CD4-positive, CD25-positive, alpha-beta regulatory T cell (primary cell): ENCODE results near the gene EXOC6B. TPM values are rescaled to one million over a fixed set of nuclear protein-coding genes. Genes with fewer than 3 reads are reported as not detected.

Experiments used
- ATAC-seq, 2 donors: fragments of 150-1000 bp; cut with Tn5 transposase; one replicate each; pipeline ENCODE4 v1.10.0; 2021; ENCODE audit warnings: low read depth in 2 of 2, moderate number of reproducible peaks in 2 of 2, moderate library complexity in 1 of 2
- DNase-seq, 3 donors: peaks; one replicate each; pipeline versions ENCODE4 v3.0.0 to v3.0.0-alpha.2; 2012 to 2022; ENCODE audit warnings: mixed read lengths in 1 of 3
- H3K27ac ChIP-seq: one replicate; pipeline ENCODE4 v1.7.0; 2013; ENCODE audit warnings: mild to moderate bottlenecking, low read length; ENCODE audit not compliant: insufficient read depth, poor library complexity, severe bottlenecking
- H3K27me3 ChIP-seq: one replicate; pipeline ENCODE4 v1.7.0; 2013; ENCODE audit warnings: low read length; ENCODE audit not compliant: control insufficient read depth, insufficient read depth
- H3K36me3 ChIP-seq: one replicate; pipeline ENCODE4 v1.7.0; 2013; ENCODE audit warnings: mild to moderate bottlenecking, low read length, moderate library complexity; ENCODE audit not compliant: control insufficient read depth, insufficient read depth
- H3K4me1 ChIP-seq: 2 replicates; pipeline ENCODE4 v1.7.0; 2013; ENCODE audit warnings: mild to moderate bottlenecking, low read length; ENCODE audit not compliant: insufficient read depth, control insufficient read depth, poor library complexity, severe bottlenecking
- H3K4me3 ChIP-seq: one replicate; pipeline ENCODE4 v1.7.0; 2013; ENCODE audit warnings: low read depth, mild to moderate bottlenecking, low read length, moderate library complexity
- H3K9me3 ChIP-seq, 2 experiments: 1 replicate in 1 of 2; 2 replicates in 1 of 2; pipeline ENCODE4 v1.7.0; 2013; ENCODE audit warnings: low read length in 2 of 2, mild to moderate bottlenecking in 1 of 2, moderate library complexity in 1 of 2; ENCODE audit not compliant: control insufficient read depth in 2 of 2
- H3K27ac Mint-ChIP-seq, 3 donors: one replicate each; pipeline ENCODE4 v1.8.0; 2020 to 2022; ENCODE audit warnings: mild to moderate bottlenecking in 3 of 3, mixed read lengths in 3 of 3, moderate library complexity in 2 of 3
- H3K27me3 Mint-ChIP-seq: one replicate; pipeline ENCODE4 v1.8.0; 2022; ENCODE audit warnings: mild to moderate bottlenecking, mixed read lengths
- H3K36me3 Mint-ChIP-seq: one replicate; pipeline ENCODE4 v1.8.0; 2020; ENCODE audit warnings: mixed read lengths
- H3K4me1 Mint-ChIP-seq, 4 donors: one replicate each; pipeline ENCODE4 v1.8.0; 2020 to 2022; ENCODE audit warnings: mixed read lengths in 4 of 4, mild to moderate bottlenecking in 1 of 4
- H3K4me3 Mint-ChIP-seq, 4 donors: one replicate each; pipeline ENCODE4 v1.8.0; 2020 to 2022; ENCODE audit warnings: mild to moderate bottlenecking in 4 of 4, mixed read lengths in 4 of 4, moderate library complexity in 3 of 4
- H3K9me3 Mint-ChIP-seq, 7 donors: one replicate each; pipeline ENCODE4 v1.8.0; 2020 to 2022; ENCODE audit warnings: mixed read lengths in 7 of 7, mild to moderate bottlenecking in 3 of 7, moderate library complexity in 2 of 7
- polyA plus RNA-seq, 4 donors: library from polyadenylated mRNA; unstranded; fragments of 300-500 nt; fragmentation: Illumina TruSeq; gene quantifications; one replicate each; pipeline ENCODE4 v1.2.3, GENCODE V29; 2021
- total RNA-seq: library from RNA; stranded (reverse); gene quantifications from one replicate; pipeline ENCODE4 v1.2.3, GENCODE V29; 2022

Gene EXOC6B
- total and polyA plus RNA-seq, 5 donors from 2014 or later: 1.5 to 20.8 (median 2.1) TPM

- no peaks in the 10 kb centered on the region for H3K9me3 ChIP-seq
- no peaks in the 10 kb centered on the region for H3K36me3 ChIP-seq
- H3K4me1 ChIP-seq: no peaks in the 10 kb centered on the region
- H3K9me3 Mint-ChIP-seq: peaks cover 0 to 4% (median 0%) of the 10 kb centered on the region in 7 donors
- H3K27ac ChIP-seq: no peak overlapping the region
- ATAC-seq (no peak), DNase-seq (no peak)
- no peak overlapping the region for H3K27ac Mint-ChIP-seq
- H3K27me3 Mint-ChIP-seq: no peaks in the 10 kb centered on the region
- H3K4me3 ChIP-seq: no peak overlapping the region
- H3K4me1 Mint-ChIP-seq: no peaks in the 10 kb centered on the region
- no peaks in the 10 kb centered on the region for H3K27me3 ChIP-seq
- H3K4me3 Mint-ChIP-seq: no peak overlapping the region
- peaks cover 6% of the 10 kb centered on the region for H3K36me3 Mint-ChIP-seq
These were observed 653.4 kb downstream of the EXOC6B start for GRCh38 chr2:72172478-72172877.

- Histone ChIP-seq H3K4me1 (no peaks in the 10 kb centered on the region), H3K9me3 (no peaks in the 10 kb centered on the region), H3K27ac (no peak overlapping the region), H3K36me3 (no peaks in the 10 kb centered on the region), H3K27me3 (no peaks in the 10 kb centered on the region), H3K4me3 (no peak overlapping the region)
- Mint-ChIP-seq H3K4me3 (no peak overlapping the region), H3K4me1 (no peaks in the 10 kb centered on the region), H3K27ac (no peak overlapping the region), H3K27me3 (peaks cover 8% of the 10 kb centered on the region), H3K9me3 (peaks cover 0 to 4% (median 0%) of the 10 kb centered on the region in 7 donors), H3K36me3 (no peaks in the 10 kb centered on the region)
- no peak for DNase-seq
- ATAC-seq: no peak
These were observed 659.6 kb downstream of the EXOC6B start for GRCh38 chr2:72166279-72166678.

GRCh38 chr2:72165792-72166191 is 660.0 kb downstream of the EXOC6B start:
- H3K27ac ChIP-seq: no peak overlapping the region
- Mint-ChIP-seq H3K27me3 (peaks cover 8% of the 10 kb centered on the region), H3K4me3 (no peak overlapping the region), H3K27ac (no peak overlapping the region), H3K4me1 (no peaks in the 10 kb centered on the region), H3K9me3 (peaks cover 0 to 4% (median 0%) of the 10 kb centered on the region in 7 donors), H3K36me3 (no peaks in the 10 kb centered on the region)
- ATAC-seq: no peak
- no peaks in the 10 kb centered on the region for H3K27me3 ChIP-seq
- no peak overlapping the region for H3K4me3 ChIP-seq
- H3K9me3 ChIP-seq: no peaks in the 10 kb centered on the region
- H3K4me1 ChIP-seq: no peaks in the 10 kb centered on the region
- no peak for DNase-seq
- no peaks in the 10 kb centered on the region for H3K36me3 ChIP-seq

- H3K27me3 ChIP-seq: no peaks in the 10 kb centered on the region
- Mint-ChIP-seq H3K9me3 (peaks cover 0 to 3% (median 0%) of the 10 kb centered on the region in 7 donors), H3K27ac (no peak overlapping the region), H3K27me3 (peaks cover 8% of the 10 kb centered on the region), H3K4me1 (no peaks in the 10 kb centered on the region), H3K4me3 (no peak overlapping the region), H3K36me3 (no peaks in the 10 kb centered on the region)
- H3K9me3 ChIP-seq: no peaks in the 10 kb centered on the region
- no peaks in the 10 kb centered on the region for H3K4me1 ChIP-seq
- H3K4me3 ChIP-seq: no peak overlapping the region
- no peak overlapping the region for H3K27ac ChIP-seq
- ATAC-seq: no peak
- no peaks in the 10 kb centered on the region for H3K36me3 ChIP-seq
- no peak for DNase-seq
These were observed 663.3 kb downstream of the EXOC6B start for GRCh38 chr2:72162574-72162973.

- Histone ChIP-seq H3K9me3 (no peaks in the 10 kb centered on the region), H3K4me3 (no peak overlapping the region), H3K27ac (no peak overlapping the region), H3K36me3 (no peaks in the 10 kb centered on the region), H3K27me3 (no peaks in the 10 kb centered on the region), H3K4me1 (no peaks in the 10 kb centered on the region)
- no peak overlapping the region for H3K27ac Mint-ChIP-seq
- ATAC-seq (no peak), DNase-seq (no peak)
- H3K4me1 Mint-ChIP-seq: no peaks in the 10 kb centered on the region
- no peaks in the 10 kb centered on the region for H3K36me3 Mint-ChIP-seq
- peaks cover 0 to 3% (median 0%) of the 10 kb centered on the region in 7 donors for H3K9me3 Mint-ChIP-seq
- no peak overlapping the region for H3K4me3 Mint-ChIP-seq
- peaks cover 14% of the 10 kb centered on the region for H3K27me3 Mint-ChIP-seq
These were observed 666.4 kb downstream of the EXOC6B start for GRCh38 chr2:72159211-72159993.

- Mint-ChIP-seq H3K4me3 (no peak overlapping the region), H3K36me3 (no peaks in the 10 kb centered on the region), H3K27ac (no peak overlapping the region), H3K27me3 (peaks cover 18% of the 10 kb centered on the region), H3K9me3 (peaks cover 0 to 3% (median 0%) of the 10 kb centered on the region in 7 donors), H3K4me1 (no peaks in the 10 kb centered on the region)
- ATAC-seq (no peak), DNase-seq (no peak)
- no peaks in the 10 kb centered on the region for H3K36me3 ChIP-seq
- no peak overlapping the region for H3K4me3 ChIP-seq
- no peaks in the 10 kb centered on the region for H3K4me1 ChIP-seq
- no peaks in the 10 kb centered on the region for H3K9me3 ChIP-seq
- no peak overlapping the region for H3K27ac ChIP-seq
- H3K27me3 ChIP-seq: no peaks in the 10 kb centered on the region
These were observed 667.7 kb downstream of the EXOC6B start for GRCh38 chr2:72157871-72158771.

- H3K36me3 ChIP-seq: no peaks in the 10 kb centered on the region
- no peak overlapping the region for H3K27ac Mint-ChIP-seq
- H3K4me1 ChIP-seq: no peaks in the 10 kb centered on the region
- H3K4me1 Mint-ChIP-seq: no peaks in the 10 kb centered on the region
- H3K4me3 Mint-ChIP-seq: no peak overlapping the region
- H3K9me3 ChIP-seq: no peaks in the 10 kb centered on the region
- DNase-seq (no peak), ATAC-seq (no peak)
- no peaks in the 10 kb centered on the region for H3K27me3 ChIP-seq
- H3K9me3 Mint-ChIP-seq: peaks cover 0 to 1% (median 0%) of the 10 kb centered on the region in 7 donors
- peaks cover 13% of the 10 kb centered on the region for H3K27me3 Mint-ChIP-seq
- H3K36me3 Mint-ChIP-seq: no peaks in the 10 kb centered on the region
- no peak overlapping the region for H3K4me3 ChIP-seq
- no peak overlapping the region for H3K27ac ChIP-seq
These were observed 669.0 kb downstream of the EXOC6B start for GRCh38 chr2:72156872-72157271.
